SK-N-SH treated with all-trans-retinoic acid at 6 μM for 48 hours (cell line): ENCODE results near the gene HLF.

Source experiments
- ISL1 ChIP-seq: fragments of 250-450 bp; sonication (Bioruptor Pico); IDR thresholded peaks from 2 replicates; pipeline ENCODE4 v2.1.2; 2022; ENCODE audit warnings: mild to moderate bottlenecking, moderate library complexity
- PPARA ChIP-seq: fragments of 250-450 bp; sonication (Bioruptor Pico); IDR thresholded peaks from 2 replicates; pipeline ENCODE4 v1.5.0; 2020; ENCODE audit warnings: mild to moderate bottlenecking, borderline replicate concordance

GRCh38 chr17:55308613-55309391 is 44.0 kb downstream of the HLF start:
- no peak for TF ChIP-seq ISL1 (CRISPR knock-in tag)
- TF ChIP-seq PPARA = no peak
